LHCN-M2 (cell line): ENCODE data around the gene ZNF808. TPM values are rescaled to one million over a fixed set of nuclear protein-coding genes. Genes with fewer than 3 reads are reported as not detected.
"Not testable (repeated sequence)": the region's sequence is repeated elsewhere in the genome, so short reads cannot be mapped to it uniquely, and the experiment has no call there.

Experiments used
- DNase-seq: peaks from one replicate; pipeline ENCODE4 v3.0.0-alpha.2; 2012; ENCODE audit warnings: low read depth
- polyA plus RNA-seq: library from polyadenylated mRNA; unstranded; fragments of >200 nt; gene quantifications from one replicate; pipeline ENCODE4 v1.2.1, GENCODE V29; 2012; ENCODE audit warnings: missing spikeins
- total RNA-seq: library from RNA; depleted of rRNA; stranded (reverse); fragments of >200 nt; gene quantifications from 2 replicates; pipeline ENCODE4 v1.2.3, GENCODE V29; 2014; rRNA removed

ZNF808 gene
- 14.7 and 16.1 TPM in 2 replicates for total RNA-seq
- polyA plus RNA-seq = 3.2 TPM

GRCh38 chr19:52527134-52527955, at the start of gene ZNF808:
TSS of gene ZNF808 (plus strand) at chr19:52527668. CDS start at chr19:52543285, 15,617 bp downstream.
- DNase-seq = peak; percentile 83

DNA sequence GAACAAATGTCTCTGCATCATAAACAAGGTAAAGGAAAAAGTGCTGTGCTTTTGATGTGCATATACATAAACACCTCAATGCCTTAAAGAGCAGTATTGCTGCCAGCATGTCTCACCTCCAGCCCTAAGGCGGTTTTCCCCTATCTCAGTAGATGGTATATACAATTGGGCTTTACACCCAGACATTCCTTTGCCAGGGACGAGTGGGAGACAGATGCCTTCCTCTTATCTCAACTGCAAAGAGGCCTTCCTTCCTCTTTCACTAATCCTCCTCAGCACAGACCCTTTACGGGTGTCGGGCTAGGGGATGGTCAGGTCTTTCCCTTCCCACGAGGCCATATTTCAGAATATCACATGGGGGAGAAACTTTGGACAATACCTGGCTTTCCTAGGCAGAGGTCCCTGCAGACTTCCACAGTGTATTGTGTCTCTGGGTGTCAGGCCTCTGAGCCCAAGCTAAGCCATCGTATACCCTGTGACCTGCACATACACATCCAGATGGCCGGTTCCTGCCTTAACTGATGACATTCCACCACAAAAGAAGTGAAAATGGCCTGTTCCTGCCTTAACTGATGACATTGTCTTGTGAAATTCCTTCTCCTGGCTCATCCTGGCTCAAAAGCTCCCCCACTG, 43.2 kb upstream of the ZNF808 start:
- DNase-seq = not testable (repeated sequence)

GRCh38 chr19:52485064-52485463, 42.4 kb upstream of the ZNF808 start:
- DNase-seq = not testable (repeated sequence)

DNA sequence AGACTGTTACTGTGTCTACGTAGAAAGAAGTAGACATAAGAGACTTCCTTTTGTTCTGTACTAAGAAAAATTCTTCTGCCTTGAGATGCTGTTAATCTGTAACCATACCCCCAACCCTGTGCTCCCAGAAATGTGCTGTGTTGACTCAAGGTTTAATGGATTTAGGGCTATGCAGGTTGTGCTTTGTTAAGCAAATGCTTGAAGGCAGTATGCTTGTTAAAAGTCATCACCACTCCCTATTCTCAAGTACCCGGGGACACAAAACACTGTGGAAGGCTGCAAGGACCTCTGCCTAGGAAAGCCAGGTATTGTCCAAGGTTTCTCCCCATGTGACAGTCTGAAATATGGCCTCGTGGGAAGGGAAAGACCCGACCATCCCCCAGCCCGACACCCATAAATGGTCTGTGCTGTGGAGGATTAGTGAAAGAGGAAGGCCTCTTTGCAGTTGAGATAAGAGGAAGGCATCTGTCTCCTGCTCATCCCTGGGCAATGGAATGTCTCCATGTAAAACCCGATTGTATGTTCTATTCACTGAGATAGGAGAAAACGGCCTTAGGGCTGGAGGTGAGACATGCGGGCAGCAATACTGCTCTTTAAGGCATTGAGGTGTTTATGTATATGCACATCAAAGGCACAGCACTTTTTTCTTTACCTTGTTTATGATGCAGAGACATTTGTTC, 41.8 kb upstream of the ZNF808 start:
- DNase-seq = not testable (repeated sequence)

- no peak for DNase-seq
Observed at GRCh38 chr19:52492201-52492993, 35.1 kb upstream of the ZNF808 start.

DNA sequence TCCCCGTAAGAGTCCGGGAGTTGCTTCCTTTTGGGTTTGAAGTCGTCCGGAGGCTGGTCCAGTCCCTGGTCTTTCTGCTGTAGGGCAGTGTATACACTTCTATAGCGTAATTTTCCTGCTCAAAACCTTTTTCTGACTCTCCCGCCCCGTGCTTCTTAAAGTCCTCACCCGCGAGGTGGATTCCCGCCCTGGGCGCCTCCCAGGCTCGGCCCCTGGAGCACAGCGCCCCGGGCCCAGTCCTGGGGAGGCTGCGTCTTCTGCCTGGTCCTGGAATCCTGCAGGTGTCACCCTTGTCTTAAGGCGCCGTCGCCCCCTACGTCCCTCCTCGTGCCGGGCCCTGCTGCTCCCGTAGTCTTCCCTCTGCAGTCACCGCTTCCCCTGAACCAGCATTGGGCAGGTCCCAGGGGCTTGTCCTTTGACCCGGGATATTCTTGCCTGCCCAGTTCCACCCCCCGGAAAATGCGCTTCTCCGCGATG, 34.4 kb upstream of the ZNF808 start:
- DNase-seq = no peak

DNA sequence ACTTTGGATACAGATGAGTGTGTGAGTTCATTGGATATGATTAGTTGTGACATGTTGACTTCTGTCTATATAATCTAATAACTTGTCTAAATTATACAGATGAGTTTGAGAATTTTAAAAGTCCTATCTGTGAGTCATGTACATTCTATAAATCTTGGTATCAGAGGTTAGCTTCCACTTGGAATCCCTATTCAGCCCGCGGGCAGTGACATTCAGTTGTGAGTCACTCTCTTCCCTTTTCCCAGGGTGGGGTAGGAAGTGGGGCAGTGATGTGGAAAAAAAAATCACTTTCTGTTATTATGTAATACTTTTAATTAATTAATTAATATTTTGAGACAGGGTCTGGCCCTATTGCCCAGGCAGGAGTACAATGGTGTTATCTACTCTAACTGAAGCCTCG, 33.0 kb upstream of the ZNF808 start:
- no peak for DNase-seq

DNA sequence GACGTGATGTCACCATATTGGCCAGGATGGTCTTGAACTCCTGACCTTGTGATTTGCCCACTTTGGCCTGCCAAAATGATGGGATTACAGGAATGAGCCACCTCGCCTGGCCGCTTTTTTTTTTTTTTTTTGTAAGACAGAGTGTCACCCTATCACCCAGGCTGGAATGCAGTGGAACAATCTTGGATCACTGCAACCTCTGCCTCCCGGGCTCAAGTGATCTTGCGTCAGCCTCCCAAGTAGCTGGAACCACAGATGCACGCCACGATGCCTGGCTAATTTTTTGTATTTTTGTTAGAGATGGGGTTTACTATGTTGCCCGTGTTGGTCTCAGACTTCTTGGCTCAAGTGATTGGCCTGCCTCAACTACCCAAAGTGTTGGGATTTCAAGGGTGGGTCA, 28.9 kb upstream of the ZNF808 start:
- DNase-seq = no peak

- DNase-seq = not testable (repeated sequence)
Observed at GRCh38 chr19:52500474-52500873, 27.0 kb upstream of the ZNF808 start.

- not testable (repeated sequence) for DNase-seq
Observed at GRCh38 chr19:52500991-52501390, 26.5 kb upstream of the ZNF808 start.

DNA sequence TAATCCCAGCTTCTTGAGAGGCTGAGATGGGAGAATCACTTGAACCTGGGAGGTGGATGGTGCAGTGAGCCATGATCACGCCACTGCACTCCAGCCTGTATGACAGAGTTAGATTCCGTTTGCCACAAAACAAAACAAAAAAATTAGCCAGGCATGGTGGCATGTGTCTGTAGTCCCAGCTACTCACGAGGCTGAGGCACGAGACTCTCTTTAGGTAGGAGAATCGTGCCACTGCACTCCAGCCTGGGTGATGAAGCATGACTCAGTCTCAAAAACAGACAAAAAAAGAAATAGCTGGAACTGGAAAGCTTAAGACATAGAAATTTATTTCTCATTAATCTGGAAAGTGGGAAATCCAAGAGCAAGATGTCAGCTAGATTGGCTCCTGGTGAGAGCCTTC, 20.2 kb upstream of the ZNF808 start:
- DNase-seq = no peak

- DNase-seq = no peak
Observed at GRCh38 chr19:52516191-52516590, 11.3 kb upstream of the ZNF808 start.

DNA sequence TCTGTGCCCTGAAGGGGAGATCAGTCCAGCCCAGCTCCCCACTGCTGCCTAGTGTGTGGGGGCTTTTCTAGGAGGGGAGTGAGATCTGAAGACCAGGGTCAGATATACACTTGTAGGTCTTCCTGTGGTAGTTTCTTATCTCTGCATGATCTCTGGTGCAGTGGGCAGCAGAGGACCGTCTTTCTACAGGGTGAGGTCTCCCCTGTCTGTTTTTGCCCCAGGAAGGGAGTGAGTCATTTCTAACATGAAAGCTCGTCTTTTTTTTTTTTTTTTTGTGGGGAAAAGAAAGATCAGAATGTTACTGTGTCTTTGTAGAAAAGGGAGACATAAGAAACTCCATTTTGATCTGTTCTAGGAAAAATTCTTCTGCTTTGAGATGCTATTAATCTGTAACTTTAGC, 8.8 kb upstream of the ZNF808 start:
- DNase-seq = no peak

DNA sequence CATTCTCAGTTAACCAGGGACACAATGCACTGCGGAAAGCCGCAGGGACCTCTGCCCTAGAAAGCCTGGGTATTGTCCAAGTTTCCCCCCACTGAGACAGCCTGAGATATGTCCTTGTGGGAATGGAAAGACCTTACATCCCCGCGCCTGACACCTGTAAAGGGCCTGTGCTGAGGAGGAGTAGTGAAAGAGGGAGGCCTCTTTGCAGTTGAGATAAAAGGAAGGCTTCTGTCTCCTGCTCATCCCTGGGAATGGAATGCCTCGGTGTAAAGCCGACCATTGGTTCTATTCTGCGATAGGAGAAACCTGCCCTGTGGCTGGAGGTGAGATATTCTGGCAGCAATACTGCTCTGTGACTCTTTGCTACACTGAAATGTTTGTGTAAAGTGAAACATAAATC, 8.3 kb upstream of the ZNF808 start:
- DNase-seq = not testable (repeated sequence)

- DNase-seq = no peak
Observed at GRCh38 chr19:52520013-52520412, 7.5 kb upstream of the ZNF808 start.

GRCh38 chr19:52522551-52522950, 4.9 kb upstream of the ZNF808 start:
- DNase-seq = no peak

- DNase-seq = no peak
Observed at GRCh38 chr19:52524086-52524485, 3.4 kb upstream of the ZNF808 start.

DNA sequence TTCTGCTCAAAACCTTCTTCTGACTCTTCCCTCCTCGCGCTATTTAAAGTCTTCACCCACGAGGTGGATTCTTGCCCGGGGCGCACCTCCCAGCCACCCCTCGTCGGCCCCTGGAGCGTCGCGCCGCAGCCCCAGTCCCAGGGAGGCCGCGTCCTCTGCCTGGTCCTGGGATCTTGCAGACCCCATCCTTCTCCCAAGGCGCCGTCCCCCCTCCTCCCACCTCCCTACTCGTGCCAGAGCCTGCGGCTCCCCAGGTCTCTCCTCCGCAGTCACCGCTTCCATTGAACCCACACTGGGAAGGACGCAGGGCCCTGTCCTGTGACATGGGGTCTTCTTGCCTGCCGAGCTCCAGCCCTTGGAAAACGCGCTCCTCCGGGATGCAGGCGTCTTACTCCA, 486 bp downstream of the ZNF808 start:
- DNase-seq = no peak

DNA sequence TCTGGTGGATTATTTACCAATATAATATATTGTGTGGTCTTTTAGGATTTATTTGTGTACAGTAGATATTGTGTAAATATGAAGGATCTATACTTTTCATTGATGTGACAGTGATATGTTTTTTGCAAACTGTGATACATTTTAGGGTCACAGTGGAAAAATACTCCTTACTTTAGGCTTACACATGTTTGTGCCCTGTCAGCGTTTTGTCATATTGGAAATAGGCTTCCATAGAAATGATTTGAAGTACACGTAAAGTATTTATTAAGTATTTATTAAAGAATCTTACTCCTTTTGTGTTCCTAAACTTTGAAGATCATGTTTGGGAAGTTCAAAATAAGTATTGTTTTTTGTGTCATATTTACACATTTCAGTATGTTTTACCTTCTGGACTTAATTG, 5.0 kb downstream of the ZNF808 start:
- no peak for DNase-seq

DNA sequence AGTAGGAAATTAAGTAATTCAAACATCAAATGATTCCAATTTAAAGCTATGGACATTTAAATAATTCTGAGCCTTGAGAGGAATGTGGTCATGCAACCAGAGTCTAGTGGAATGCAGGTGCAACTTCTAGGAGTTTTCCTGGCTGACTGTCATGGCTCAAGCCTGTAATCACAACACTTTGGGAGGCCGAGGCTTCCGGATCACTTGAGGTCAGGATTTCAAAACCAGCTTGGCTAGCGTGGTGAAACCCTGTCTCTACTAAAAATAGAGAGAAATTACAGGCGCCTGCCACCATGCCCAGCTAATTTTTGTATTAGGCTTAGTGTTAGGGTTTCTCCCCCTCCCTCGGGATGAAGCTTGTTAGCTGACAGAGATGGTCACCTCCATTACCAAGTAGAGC, 6.4 kb downstream of the ZNF808 start:
- no peak for DNase-seq

- not testable (repeated sequence) for DNase-seq
Observed at GRCh38 chr19:52535385-52535770, 7.9 kb downstream of the ZNF808 start.
